Fibroblast of skin of abdomen (primary cell): Measurements from ENCODE around the gene FZD4.
"Not testable (repeated sequence)": the region's sequence is repeated elsewhere in the genome, so short reads cannot be mapped to it uniquely, and the experiment has no call there.

ENCODE experiments used
- DNase-seq: peaks from one replicate; pipeline ENCODE4 v3.0.0-alpha.2; 2013

FZD4 gene

GRCh38 chr11:86972734-86973133 lies 17.5 kb upstream of the FZD4 start:
- no peak for DNase-seq

GRCh38 chr11:86969258-86969657 lies 14.1 kb upstream of the FZD4 start:
- no peak for DNase-seq

GRCh38 chr11:86967601-86968000 lies 12.4 kb upstream of the FZD4 start:
- not testable (repeated sequence) for DNase-seq

GRCh38 chr11:86957976-86958646 lies 2.9 kb upstream of the FZD4 start:
- no peak for DNase-seq

- DNase-seq: no peak
These were observed 1.7 kb upstream of the FZD4 start for GRCh38 chr11:86956905-86957195.

- DNase-seq: no peak
These were observed 159 bp downstream of the FZD4 start for GRCh38 chr11:86955111-86955360.

GRCh38 chr11:86954269-86955110 lies 705 bp downstream of the FZD4 start:
- no peak for DNase-seq

- DNase-seq: no peak
These were observed 2.8 kb downstream of the FZD4 start for GRCh38 chr11:86952221-86952875.

- DNase-seq: no peak
These were observed 3.5 kb downstream of the FZD4 start for GRCh38 chr11:86951706-86952105.

GRCh38 chr11:86950661-86950995 lies 4.6 kb downstream of the FZD4 start:
- no peak for DNase-seq

GRCh38 chr11:86949995-86950660 lies 5.1 kb downstream of the FZD4 start:
- DNase-seq: peak; percentile 37

- no peak for DNase-seq
These were observed 6.5 kb downstream of the FZD4 start for GRCh38 chr11:86948733-86949132.

- DNase-seq: peak; percentile 42
These were observed 7.7 kb downstream of the FZD4 start for GRCh38 chr11:86947541-86947940.

GRCh38 chr11:86943505-86943904 lies 11.7 kb downstream of the FZD4 start:
- DNase-seq: not testable (repeated sequence)

- DNase-seq: no peak
These were observed 13.2 kb downstream of the FZD4 start for GRCh38 chr11:86941871-86942599.

- DNase-seq: no peak
These were observed 13.9 kb downstream of the FZD4 start for GRCh38 chr11:86941077-86941870.

GRCh38 chr11:86940122-86940777 lies 14.9 kb downstream of the FZD4 start:
- peak; percentile 44 for DNase-seq

- DNase-seq: peak; percentile 47
These were observed 16.0 kb downstream of the FZD4 start for GRCh38 chr11:86938900-86939880.

GRCh38 chr11:86938203-86938899 lies 16.8 kb downstream of the FZD4 start:
- no peak for DNase-seq
